Heart left ventricle (tissue), 13 donors: ENCODE results near the gene TTLL9.

Source experiments
- POLR2A ChIP-seq, 2 donors: fragments of 450-650 bp; IDR thresholded peaks; one replicate each; pipeline ENCODE4 v1.6.1; 2017; ENCODE audit warnings: antibody characterized with exemption in 2 of 2, mild to moderate bottlenecking in 2 of 2, moderate library complexity in 2 of 2
- TF ChIP-seq, protein P1 (sequence below), 12 donors: fragments of 200-600 bp; sonication (generic) in 4 of 12; IDR thresholded peaks; one replicate each; pipeline versions ENCODE4 v1.5.0 to v1.8.0; 2018 to 2022; ENCODE audit warnings: antibody characterized with exemption in 12 of 12, mild to moderate bottlenecking in 5 of 12
- donor health status: ischemic (EF 13 %, LVEDD 7.1; RV severe dilation, severe dysfunction).
- donor health status: DM: no; HTN: yes; CAD: no.
- donor health status: DM: no; HTN: no; CAD: no.
- donor health status: ischemic (EF 25% LVEDD 6.9; RV normal size, moderate dysfunction).
- donor health status: ischemic (EF 25% LVEDD 5.7; RV mildly dilated, moderate dysfunction).
- donor health status: ischemic (EF 35%, LVEDD 5.7; RV mildly dilated, moderate dysfunction).
- donor health status: nonischemic (EF 11% LVEDD 7.7; RV severe dilation, severe dysfunction).
- donor health status: DM: yes; HTN: yes; CAD: no.
- donor health status: PGD.
- donor health status: ischemic (EF 29% LVEDD 5.4; RV normal size, mild dysfunction).
- donor health status: nonischemic (EF 23%, LVEDD 6.1; RV moderate dilation, normal function).

DNA sequence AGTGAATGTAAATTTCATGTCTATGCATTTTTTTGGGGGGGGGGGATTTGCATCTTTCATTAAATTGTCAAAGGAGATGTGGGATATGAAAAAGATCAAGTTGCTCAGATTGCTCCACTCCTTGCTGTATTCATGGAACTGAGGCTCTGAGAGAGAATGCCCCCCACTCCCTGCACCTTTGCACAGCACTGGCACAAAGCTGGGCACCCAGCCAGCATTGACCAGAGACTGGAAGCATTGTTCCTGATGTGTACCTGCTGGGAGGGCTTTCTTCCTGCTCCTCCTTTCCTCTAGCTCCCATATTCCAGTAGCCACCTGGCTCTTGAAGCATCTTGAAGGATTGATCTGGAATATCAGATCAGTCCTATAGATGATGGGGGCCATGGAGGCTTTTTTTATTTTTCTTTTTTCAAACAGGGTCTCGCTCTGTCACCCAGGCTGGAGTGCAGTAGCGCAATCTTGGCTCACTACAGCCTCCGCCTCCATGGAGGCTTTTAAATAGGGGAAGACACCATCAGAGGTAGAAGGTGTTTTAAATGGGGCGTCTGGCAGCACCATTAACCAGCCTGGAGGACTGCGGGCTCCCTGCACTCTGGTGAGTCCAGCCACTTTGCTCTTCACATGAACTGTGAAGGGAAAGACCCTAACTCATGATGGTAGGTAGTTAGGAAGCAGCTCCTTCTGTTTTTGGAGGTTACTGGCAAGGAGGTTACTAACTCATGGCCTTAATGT lies 11.0 kb upstream of the TTLL9 start:
- TF ChIP-seq POLR2A (IDR thresholded peaks at IDR 0.05), result no peak
- TF ChIP-seq, protein P1, sequence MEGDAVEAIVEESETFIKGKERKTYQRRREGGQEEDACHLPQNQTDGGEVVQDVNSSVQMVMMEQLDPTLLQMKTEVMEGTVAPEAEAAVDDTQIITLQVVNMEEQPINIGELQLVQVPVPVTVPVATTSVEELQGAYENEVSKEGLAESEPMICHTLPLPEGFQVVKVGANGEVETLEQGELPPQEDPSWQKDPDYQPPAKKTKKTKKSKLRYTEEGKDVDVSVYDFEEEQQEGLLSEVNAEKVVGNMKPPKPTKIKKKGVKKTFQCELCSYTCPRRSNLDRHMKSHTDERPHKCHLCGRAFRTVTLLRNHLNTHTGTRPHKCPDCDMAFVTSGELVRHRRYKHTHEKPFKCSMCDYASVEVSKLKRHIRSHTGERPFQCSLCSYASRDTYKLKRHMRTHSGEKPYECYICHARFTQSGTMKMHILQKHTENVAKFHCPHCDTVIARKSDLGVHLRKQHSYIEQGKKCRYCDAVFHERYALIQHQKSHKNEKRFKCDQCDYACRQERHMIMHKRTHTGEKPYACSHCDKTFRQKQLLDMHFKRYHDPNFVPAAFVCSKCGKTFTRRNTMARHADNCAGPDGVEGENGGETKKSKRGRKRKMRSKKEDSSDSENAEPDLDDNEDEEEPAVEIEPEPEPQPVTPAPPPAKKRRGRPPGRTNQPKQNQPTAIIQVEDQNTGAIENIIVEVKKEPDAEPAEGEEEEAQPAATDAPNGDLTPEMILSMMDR (IDR thresholded peaks at IDR 0.05), result no peak
